WI38 (cell line): Measurements from ENCODE around the gene TRIO.

ENCODE experiments used
- H3K4me3 ChIP-seq: 2 replicates; pipeline ENCODE4 v1.5.1; 2011; ENCODE audit warnings: low read depth, mild to moderate bottlenecking, control low read depth, low read length
- TF ChIP-seq, protein P1 (sequence below): IDR thresholded peaks from 2 replicates; pipeline ENCODE4 v1.5.1; 2012; ENCODE audit warnings: low read depth, mild to moderate bottlenecking, control low read depth, low read length

The TRIO gene

DNA sequence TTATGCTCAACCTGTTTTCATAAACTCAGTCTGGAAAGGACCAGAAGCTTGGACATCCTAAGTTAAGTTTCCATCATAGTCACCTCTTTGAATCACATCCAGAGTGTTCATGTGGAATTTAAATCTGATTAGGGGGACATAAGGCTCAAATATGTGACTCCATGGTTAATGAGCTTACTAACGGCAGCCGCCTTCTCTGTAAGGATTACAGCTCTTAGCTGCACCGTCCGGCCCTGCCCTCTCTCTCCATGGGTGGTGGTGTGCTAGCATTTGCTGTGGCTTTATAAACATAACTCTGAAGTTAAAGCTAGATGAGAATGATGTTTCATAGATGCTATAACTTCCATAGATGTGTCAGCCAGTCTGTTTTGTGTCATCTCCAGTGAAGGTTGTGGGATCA is 156.5 kb downstream of the TRIO start:
- H3K4me3 ChIP-seq, result no peak overlapping the region
- TF ChIP-seq, protein P1, sequence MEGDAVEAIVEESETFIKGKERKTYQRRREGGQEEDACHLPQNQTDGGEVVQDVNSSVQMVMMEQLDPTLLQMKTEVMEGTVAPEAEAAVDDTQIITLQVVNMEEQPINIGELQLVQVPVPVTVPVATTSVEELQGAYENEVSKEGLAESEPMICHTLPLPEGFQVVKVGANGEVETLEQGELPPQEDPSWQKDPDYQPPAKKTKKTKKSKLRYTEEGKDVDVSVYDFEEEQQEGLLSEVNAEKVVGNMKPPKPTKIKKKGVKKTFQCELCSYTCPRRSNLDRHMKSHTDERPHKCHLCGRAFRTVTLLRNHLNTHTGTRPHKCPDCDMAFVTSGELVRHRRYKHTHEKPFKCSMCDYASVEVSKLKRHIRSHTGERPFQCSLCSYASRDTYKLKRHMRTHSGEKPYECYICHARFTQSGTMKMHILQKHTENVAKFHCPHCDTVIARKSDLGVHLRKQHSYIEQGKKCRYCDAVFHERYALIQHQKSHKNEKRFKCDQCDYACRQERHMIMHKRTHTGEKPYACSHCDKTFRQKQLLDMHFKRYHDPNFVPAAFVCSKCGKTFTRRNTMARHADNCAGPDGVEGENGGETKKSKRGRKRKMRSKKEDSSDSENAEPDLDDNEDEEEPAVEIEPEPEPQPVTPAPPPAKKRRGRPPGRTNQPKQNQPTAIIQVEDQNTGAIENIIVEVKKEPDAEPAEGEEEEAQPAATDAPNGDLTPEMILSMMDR, result no peak

GRCh38 chr5:14301186-14301585 is 158.0 kb downstream of the TRIO start:
- TF ChIP-seq, protein P1, result no peak
- no peak overlapping the region for H3K4me3 ChIP-seq

DNA sequence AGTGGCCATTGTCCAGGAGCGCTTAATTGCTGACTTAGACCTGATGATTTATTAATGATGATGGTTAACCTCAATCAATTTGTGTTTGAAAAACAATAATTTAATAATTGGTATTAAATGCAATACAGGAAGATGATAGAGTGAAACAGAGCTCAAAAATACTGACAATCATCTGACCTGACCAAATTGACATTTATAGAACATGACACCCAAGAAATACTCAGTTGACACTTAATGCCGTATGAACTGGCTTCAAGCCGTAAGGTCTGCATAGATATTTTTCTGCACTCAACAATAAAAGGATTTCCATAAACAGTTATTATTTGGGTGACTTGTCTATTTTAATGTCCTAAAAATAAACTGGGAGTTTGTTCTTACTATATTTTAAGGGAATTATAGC is 159.2 kb downstream of the TRIO start:
- H3K4me3 ChIP-seq, result no peak overlapping the region
- TF ChIP-seq, protein P1, result no peak

- no peak overlapping the region for H3K4me3 ChIP-seq
- TF ChIP-seq, protein P1, result no peak
These were observed 161.9 kb downstream of the TRIO start for GRCh38 chr5:14305045-14305444.

DNA sequence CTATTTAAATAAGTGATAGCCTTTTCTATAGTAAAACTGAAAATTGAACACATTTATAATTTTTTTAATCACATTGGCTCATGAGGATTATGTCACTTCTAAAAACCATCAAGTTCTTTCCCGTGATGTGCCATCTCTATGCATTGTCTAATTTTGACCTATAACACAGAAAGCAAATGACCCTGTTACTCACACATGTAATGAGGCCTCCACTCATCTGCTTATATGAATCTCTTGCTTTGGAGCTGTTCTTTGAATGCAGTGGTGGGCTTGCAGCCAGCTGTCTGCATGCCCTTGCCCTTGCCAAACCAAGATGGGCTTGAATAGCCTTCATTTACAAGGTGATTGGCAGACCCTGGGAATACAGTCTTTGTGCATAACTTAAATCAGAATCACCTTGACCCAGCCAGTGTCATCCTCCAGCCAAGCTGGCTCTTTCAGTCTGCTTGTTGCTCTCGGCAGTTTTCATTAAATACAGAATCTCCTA is 163.2 kb downstream of the TRIO start:
- H3K4me3 ChIP-seq, result no peak overlapping the region
- TF ChIP-seq, protein P1, result no peak

GRCh38 chr5:14308384-14309154 is 165.4 kb downstream of the TRIO start:
- H3K4me3 ChIP-seq, result no peak overlapping the region
- TF ChIP-seq, protein P1, result no peak

DNA sequence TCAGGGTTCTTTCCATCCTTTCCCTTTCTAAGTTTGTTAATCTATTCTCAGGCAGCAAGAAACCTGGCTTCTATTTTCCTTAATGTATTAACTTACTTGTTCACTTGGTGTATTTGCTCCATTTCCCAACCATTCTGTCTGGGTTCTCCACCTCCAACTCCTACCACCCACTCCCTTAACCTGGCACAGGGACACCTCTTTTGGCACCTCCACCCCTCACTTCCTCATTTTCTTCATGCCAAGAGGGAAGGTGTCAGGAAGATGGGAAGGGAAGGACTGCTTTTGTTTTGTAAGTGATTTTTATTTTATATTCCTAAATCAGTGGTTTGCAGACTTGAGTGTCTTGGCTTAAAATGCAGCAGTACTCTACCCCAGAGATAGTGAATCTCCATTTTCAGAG is 166.1 kb downstream of the TRIO start:
- TF ChIP-seq, protein P1, result no peak
- no peak overlapping the region for H3K4me3 ChIP-seq
